IMR-90 (cell line): ENCODE data around the gene SLC44A5. TPM values are rescaled to one million over a fixed set of nuclear protein-coding genes. Genes with fewer than 3 reads are reported as not detected.

Source experiments
- ATAC-seq: fragments of 200-7000 bp; cut with Tn5 transposase; 2 replicates; pipeline ENCODE4 v1.9.1; 2020; ENCODE audit warnings: low read depth, mild to moderate bottlenecking, moderate library complexity
- BruUV-seq: library from RNA; stranded (reverse); fragments of 400-500 nt; replicated peaks from 2 replicates; lab custom pipeline; 2021; lab: Mats Ljungman, UMichigan
- CTCF ChIA-PET: fragments of 300-600 bp; formaldehyde crosslinking; extraction: SDS; loops from one replicate; lab custom pipeline; 2021; ENCODE audit warnings: antibody characterized with exemption; lab: Yijun Ruan, JAX
- POLR2A ChIA-PET: fragments of 300-600 bp; sonication (Branson Sonifier 250); formaldehyde crosslinking; loops from one replicate; lab custom pipeline; 2022; ENCODE audit warnings: antibody characterized with exemption; ENCODE audit not compliant: unreplicated experiment; lab: Charles Lee
- DNase-seq: peaks from one replicate; pipeline ENCODE4 v3.0.0; 2013
- H2AFZ ChIP-seq: replicated peaks from 2 replicates; pipeline ENCODE3; 2013; ENCODE audit warnings: low read length, mild to moderate bottlenecking; ENCODE audit not compliant: poor library complexity
- H2AK5ac ChIP-seq: 2 replicates; pipeline ENCODE4 v1.6.1; 2013; ENCODE audit warnings: low read depth, low read length, inconsistent platforms
- H2AK9ac ChIP-seq: replicated peaks from 2 replicates; pipeline ENCODE3; 2013; ENCODE audit warnings: mild to moderate bottlenecking, low read depth, low read length, moderate library complexity; ENCODE audit not compliant: poor library complexity
- H2BK120ac ChIP-seq: 2 replicates; pipeline ENCODE4 v1.6.1; 2013; ENCODE audit warnings: low read depth, low read length, inconsistent platforms
- H2BK15ac ChIP-seq: 3 replicates; pipeline ENCODE4 v1.6.1; 2013; ENCODE audit warnings: low read depth, low read length, inconsistent platforms
- H2BK20ac ChIP-seq: 2 replicates; pipeline ENCODE4 v1.6.1; 2013; ENCODE audit warnings: low read depth, mild to moderate bottlenecking, inconsistent platforms, low read length, moderate library complexity
- H2BK5ac ChIP-seq: 2 replicates; pipeline ENCODE4 v1.6.1; 2013; ENCODE audit warnings: mild to moderate bottlenecking, low read depth, low read length, inconsistent platforms; ENCODE audit not compliant: poor library complexity, severe bottlenecking
- H3K14ac ChIP-seq: replicated peaks from 2 replicates; pipeline ENCODE4 v1.6.1; 2013; ENCODE audit warnings: low read depth, low read length, inconsistent platforms
- H3K18ac ChIP-seq: 2 replicates; pipeline ENCODE4 v1.6.1; 2013; ENCODE audit warnings: low read depth, low read length, control low read depth
- H3K23ac ChIP-seq: 2 replicates; pipeline ENCODE4 v1.6.1; 2013; ENCODE audit warnings: low read depth, low read length, inconsistent platforms
- H3K27ac ChIP-seq: 2 replicates; pipeline ENCODE4 v1.5.1; 2013; ENCODE audit warnings: mild to moderate bottlenecking, control low read depth, low read length; ENCODE audit not compliant: insufficient read depth
- H3K27me3 ChIP-seq: 2 replicates; pipeline ENCODE4 v1.6.1; 2013; ENCODE audit warnings: low read length; ENCODE audit not compliant: control insufficient read depth, insufficient read depth
- H3K36me3 ChIP-seq: 2 replicates; pipeline ENCODE4 v1.6.1; 2013; ENCODE audit warnings: low read length, mixed read lengths; ENCODE audit not compliant: control insufficient read depth, insufficient read depth
- H3K4ac ChIP-seq: 2 replicates; pipeline ENCODE4 v1.6.1; 2013; ENCODE audit warnings: low read depth, low read length, inconsistent platforms
- H3K4me1 ChIP-seq: 2 replicates; pipeline ENCODE4 v1.6.1; 2013; ENCODE audit warnings: low read length, mixed read lengths; ENCODE audit not compliant: control insufficient read depth, insufficient read depth
- H3K4me2 ChIP-seq: 2 replicates; pipeline ENCODE4 v1.6.1; 2013; ENCODE audit warnings: low read depth, mild to moderate bottlenecking, control low read depth, low read length, moderate library complexity
- H3K4me3 ChIP-seq: 2 replicates; pipeline ENCODE4 v1.5.1; 2013; ENCODE audit warnings: low read depth, mild to moderate bottlenecking, control low read depth, low read length, moderate library complexity; ENCODE audit not compliant: insufficient read depth
- H3K56ac ChIP-seq: 2 replicates; pipeline ENCODE4 v1.6.1; 2013; ENCODE audit warnings: low read length, inconsistent platforms; ENCODE audit not compliant: insufficient read depth; ENCODE audit errors: extremely low read depth
- H3K79me1 ChIP-seq, 2 experiments: 2 replicates each; pipeline ENCODE4 v1.6.1; 2013; ENCODE audit warnings: low read length in 2 of 2, inconsistent platforms in 1 of 2, low read depth in 1 of 2
- H3K9ac ChIP-seq: 2 replicates; pipeline ENCODE4 v1.6.1; 2013; ENCODE audit warnings: low read depth, low read length, control low read depth
- H3K9me1 ChIP-seq: 2 replicates; pipeline ENCODE4 v1.6.1; 2013; ENCODE audit warnings: low read length, inconsistent platforms; ENCODE audit not compliant: insufficient read depth
- H3K9me3 ChIP-seq: 2 replicates; pipeline ENCODE4 v1.6.1; 2013; ENCODE audit warnings: low read length; ENCODE audit not compliant: control insufficient read depth, insufficient read depth
- H4K20me1 ChIP-seq: 2 replicates; pipeline ENCODE4 v1.6.1; 2013; ENCODE audit warnings: low read length, inconsistent platforms; ENCODE audit not compliant: insufficient read depth
- H4K5ac ChIP-seq: 2 replicates; pipeline ENCODE4 v1.6.1; 2013; ENCODE audit warnings: mild to moderate bottlenecking, low read depth, low read length, control low read depth
- H4K8ac ChIP-seq, 2 experiments: 2 replicates each; pipeline ENCODE4 v1.6.1; 2013; ENCODE audit warnings: low read depth in 2 of 2, low read length in 2 of 2, control low read depth in 1 of 2, inconsistent platforms in 1 of 2
- H4K91ac ChIP-seq: 2 replicates; pipeline ENCODE4 v1.6.1; 2013; ENCODE audit warnings: low read depth, low read length, inconsistent platforms; ENCODE audit not compliant: insufficient read depth
- BHLHE40 ChIP-seq: fragments of 150-350 bp; IDR thresholded peaks from 2 replicates; pipeline ENCODE4 v1.6.1; 2016; ENCODE audit warnings: mild to moderate bottlenecking, low read depth, low read length
- CTCF ChIP-seq: conservative IDR thresholded peaks from 2 replicates; pipeline ENCODE4 v1.5.1; 2012; ENCODE audit warnings: mild to moderate bottlenecking, low read depth, low read length, improper control_type of control experiment
- FOS ChIP-seq: fragments of 150-350 bp; IDR thresholded peaks from 2 replicates; pipeline ENCODE4 v1.6.1; 2016; ENCODE audit warnings: low read depth, low read length
- MAFK ChIP-seq: IDR thresholded peaks from 2 replicates; pipeline ENCODE4 v1.6.1; 2012; ENCODE audit warnings: low read depth, low read length, improper control_type of control experiment
- MAZ ChIP-seq: IDR thresholded peaks from 2 replicates; pipeline ENCODE4 v1.6.1; 2012; ENCODE audit warnings: low read depth, mild to moderate bottlenecking, low read length, improper control_type of control experiment, moderate library complexity, borderline replicate concordance
- MXI1 ChIP-seq: IDR thresholded peaks from 2 replicates; pipeline ENCODE4 v1.6.1; 2012; ENCODE audit warnings: low read depth, mild to moderate bottlenecking, low read length, moderate library complexity, borderline replicate concordance
- NFE2L2 ChIP-seq: fragments of 150-350 bp; IDR thresholded peaks from 2 replicates; pipeline ENCODE4 v1.6.1; 2016; ENCODE audit warnings: low read depth, mild to moderate bottlenecking, low read length
- POLR2A ChIP-seq: IDR thresholded peaks from 2 replicates; pipeline ENCODE4 v1.6.1; 2012; ENCODE audit warnings: mild to moderate bottlenecking, low read depth, low read length
- RAD21 ChIP-seq: IDR thresholded peaks from 2 replicates; pipeline ENCODE4 v1.6.1; 2012; ENCODE audit warnings: low read length, improper control_type of control experiment
- RFX5 ChIP-seq: IDR thresholded peaks from 2 replicates; pipeline ENCODE4 v1.8.0; 2012; ENCODE audit warnings: low read depth, mild to moderate bottlenecking, low read length, moderate library complexity
- USF2 ChIP-seq: fragments of 150-350 bp; IDR thresholded peaks from 2 replicates; pipeline ENCODE4 v1.6.1; 2017; ENCODE audit warnings: mild to moderate bottlenecking, antibody characterized with exemption, low read length, low read depth
- WGBS, 2 experiments: methylation state at CpG; one replicate each; pipeline versions ENCODE4 v1.1.5 to v1.1.7; 2013; ENCODE audit warnings: missing lambda C conversion rate in 2 of 2; ENCODE audit not compliant: insufficient read length in 1 of 2; ENCODE audit errors: extremely low coverage in 2 of 2; 5-methylcytosine and 5-hydroxymethylcytosine counted together
- dilution Hi-C: fragments of 300-500 bp; cut with HindIII; formaldehyde crosslinking; loops from one replicate; pipeline ENCODE4 v1.14.3; 2018; ENCODE audit warnings: low sequenced_read_pairs; ENCODE audit not compliant: unreplicated experiment
- in situ Hi-C: fragments of 300-500 bp; cut with MboI; formaldehyde crosslinking; loops from 3 replicates; pipeline ENCODE4 v1.14.3; 2019; ENCODE audit warnings: low sequenced_read_pairs, inconsistent platforms, mixed read lengths
- intact Hi-C: fragments of 100-400 bp; cut with micrococcal nuclease; formaldehyde crosslinking; loops from 2 replicates; pipeline ENCODE4 v1.10.0; 2022
- polyA plus RNA-seq, 3 experiments: library from polyadenylated mRNA; depleted of rRNA; stranded (reverse); fragments of >200 nt; gene quantifications; 2 replicates each; pipeline ENCODE4 v1.2.3, GENCODE V29; 2012; ENCODE audit warnings: low replicate concordance in 1 of 3
- total RNA-seq: library from RNA; depleted of rRNA; stranded (reverse); fragments of >200 nt; gene quantifications from 2 replicates; pipeline ENCODE4 v1.2.3, GENCODE V29; 2012
- TF ChIP-seq, protein P1 (sequence below): fragments of 150-350 bp; IDR thresholded peaks from 2 replicates; pipeline ENCODE4 v1.6.1; 2016; ENCODE audit warnings: low read depth, mild to moderate bottlenecking, low read length, moderate library complexity, borderline replicate concordance

The SLC44A5 gene
- total and polyA plus RNA-seq, 2 of the 4 experiments (the other 2 are of a cell fraction), result under 0.01 TPM; not detected in 1

- TF ChIP-seq RAD21 (no peak), MAZ (no peak), BHLHE40 (no peak), FOS (no peak), RFX5 (no peak), MXI1 (no peak), POLR2A (no peak), CTCF (no peak), NFE2L2 (no peak), MAFK (no peak), USF2 (no peak)
- TF ChIP-seq, protein P1, sequence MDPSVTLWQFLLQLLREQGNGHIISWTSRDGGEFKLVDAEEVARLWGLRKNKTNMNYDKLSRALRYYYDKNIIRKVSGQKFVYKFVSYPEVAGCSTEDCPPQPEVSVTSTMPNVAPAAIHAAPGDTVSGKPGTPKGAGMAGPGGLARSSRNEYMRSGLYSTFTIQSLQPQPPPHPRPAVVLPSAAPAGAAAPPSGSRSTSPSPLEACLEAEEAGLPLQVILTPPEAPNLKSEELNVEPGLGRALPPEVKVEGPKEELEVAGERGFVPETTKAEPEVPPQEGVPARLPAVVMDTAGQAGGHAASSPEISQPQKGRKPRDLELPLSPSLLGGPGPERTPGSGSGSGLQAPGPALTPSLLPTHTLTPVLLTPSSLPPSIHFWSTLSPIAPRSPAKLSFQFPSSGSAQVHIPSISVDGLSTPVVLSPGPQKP, result no peak
- Histone ChIP-seq H3K4me2 (no peak overlapping the region), H3K9me3 (no peaks in the 10 kb centered on the region), H3K4ac (no peak overlapping the region), H3K27ac (no peak overlapping the region), H4K20me1 (no peaks in the 10 kb centered on the region), H4K8ac (no peak overlapping the region), H3K4me3 (no peak overlapping the region), H2BK15ac (no peak overlapping the region), H2AFZ (no peak overlapping the region), H2BK120ac (no peak overlapping the region), H2BK20ac (no peak overlapping the region), H3K23ac (no peak overlapping the region), H3K14ac (no peak overlapping the region), H2AK5ac (no peak overlapping the region), H3K9me1 (no peaks in the 10 kb centered on the region), H2AK9ac (no peak overlapping the region), H3K9ac (no peak overlapping the region), H2BK5ac (no peak overlapping the region), H3K4me1 (no peaks in the 10 kb centered on the region), H3K27me3 (no peaks in the 10 kb centered on the region), H4K5ac (no peak overlapping the region), H4K91ac (no peak overlapping the region), H3K36me3 (no peaks in the 10 kb centered on the region), H3K18ac (no peak overlapping the region), H3K56ac (no peak overlapping the region), H3K79me1 (no peaks in the 10 kb centered on the region)
- DNase-seq, result no peak
- CTCF ChIA-PET, result no interaction called here
- POLR2A ChIA-PET, result no interaction called here
- WGBS, 2 experiments, result no CpG with 5 or more reads among the region's 1 CpG
- in situ Hi-C loops, result no loop called here
- no peak for ATAC-seq
- dilution Hi-C loops, result no loop called here
- intact Hi-C loops, result no loop called here
- BruUV-seq, result no TSS peak
Observed at GRCh38 chr1:75643460-75643859, 32.5 kb upstream of the SLC44A5 start.
